Activated naive CD4-positive, alpha-beta T cell treated with anti-CD3 and anti-CD28 coated beads, Interleukin-2, amount 10 ng/mL, durations not matched to agents 7 days and 5 days (primary cell): ENCODE data around the gene AKAP13.
"Not testable (repeated sequence)": the region's sequence is repeated elsewhere in the genome, so short reads cannot be mapped to it uniquely, and the experiment has no call there.

Experiments
- CTCF ChIA-PET: fragments of 350-600 bp; sonication (Branson Sonifier 250); formaldehyde crosslinking; loops from one replicate; lab custom pipeline; 2021; ENCODE audit warnings: antibody characterized with exemption; lab: Charles Lee
- DNase-seq: peaks from one replicate; pipeline ENCODE4 v3.0.0-alpha.2; 2020
- H3K27ac Mint-ChIP-seq: one replicate; pipeline ENCODE4 v1.8.0; 2021; ENCODE audit warnings: mild to moderate bottlenecking, moderate library complexity, mixed read lengths
- H3K27me3 Mint-ChIP-seq: one replicate; pipeline ENCODE4 v1.8.0; 2021; ENCODE audit warnings: mild to moderate bottlenecking, mixed read lengths
- H3K36me3 Mint-ChIP-seq: one replicate; pipeline ENCODE4 v1.8.0; 2021; ENCODE audit warnings: mixed read lengths
- H3K4me1 Mint-ChIP-seq: one replicate; pipeline ENCODE4 v1.8.0; 2021; ENCODE audit warnings: mixed read lengths
- H3K4me3 Mint-ChIP-seq: one replicate; pipeline ENCODE4 v1.8.0; 2021; ENCODE audit warnings: mild to moderate bottlenecking, moderate library complexity, mixed read lengths
- H3K9me3 Mint-ChIP-seq: one replicate; pipeline ENCODE4 v1.8.0; 2021; ENCODE audit warnings: mixed read lengths

The AKAP13 gene

GRCh38 chr15:85380217-85380811 is at the start of gene AKAP13:
TSS of gene AKAP13 (plus strand) at chr15:85380603. CDS start at chr15:85485721, 105,118 bp downstream.
- Mint-ChIP-seq H3K4me1 (peaks cover 67% of the 10 kb centered on the region), H3K27me3 (no peaks in the 10 kb centered on the region), H3K36me3 (peaks cover 26% of the 10 kb centered on the region), H3K9me3 (no peaks in the 10 kb centered on the region), H3K27ac (peak within 1 kb of the TSS; percentile 97), H3K4me3 (peak within 1 kb of the TSS; percentile 76)
- CTCF ChIA-PET: interaction anchor here (0.6 to 3.8 kb wide), 5 partner anchors 33 to 78 kb away, joined by 3 to 18 read pairs (median 5); no protein-coding TSS in a partner anchor
- peak; percentile 97 for DNase-seq

DNA sequence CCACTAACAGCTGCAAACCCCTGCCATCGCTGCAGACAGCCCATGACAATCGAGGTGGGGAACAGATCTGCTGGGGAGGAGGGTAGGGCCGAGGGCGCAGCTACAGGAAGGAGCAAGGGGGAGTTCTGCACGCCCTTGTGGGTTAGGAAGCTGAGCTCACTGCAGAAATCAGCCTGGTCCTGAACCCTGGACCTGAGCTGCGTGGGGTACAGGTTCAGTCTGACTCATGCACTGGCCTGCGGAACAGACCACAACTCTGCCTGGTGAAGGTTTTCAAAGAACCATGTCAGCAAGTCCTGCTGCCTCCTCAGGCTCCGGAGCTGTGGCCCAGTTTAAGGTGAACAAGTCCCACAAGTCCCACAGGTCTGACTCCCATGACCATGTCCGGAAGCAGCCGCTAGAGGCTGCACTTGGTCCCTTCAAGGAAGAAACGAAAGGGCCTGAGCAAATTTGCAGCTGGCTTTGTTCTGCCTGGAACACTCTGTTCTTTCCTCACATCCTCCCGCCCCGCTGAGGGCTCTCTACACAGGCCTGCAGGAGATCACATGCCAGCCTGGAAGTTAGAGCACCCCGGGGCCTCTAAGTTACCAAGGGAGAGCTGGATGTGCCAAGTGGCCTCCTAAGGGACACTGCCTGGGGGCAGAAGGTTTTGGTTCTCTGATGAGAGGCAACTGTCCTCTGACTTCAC is 49.4 kb upstream of the AKAP13 start:
- Mint-ChIP-seq H3K4me1 (peaks cover 56% of the 10 kb centered on the region), H3K36me3 (peaks cover 5% of the 10 kb centered on the region), H3K4me3 (peak overlapping the region; percentile 84), H3K9me3 (no peaks in the 10 kb centered on the region), H3K27me3 (peaks cover 12% of the 10 kb centered on the region), H3K27ac (peak overlapping the region; percentile 99)
- DNase-seq: peak; percentile 82
- CTCF ChIA-PET: interaction anchor here (0.6 to 5.6 kb wide), 24 partner anchors 13 to 251 kb away, joined by 3 to 83 read pairs (median 4); partner anchors contain the start of gene AKAP13

- CTCF ChIA-PET: interaction anchor here (0.6 to 5.6 kb wide), 19 partner anchors 14 to 249 kb away, joined by 3 to 83 read pairs (median 4); partner anchors contain the start of gene AKAP13
- peaks cover 5% of the 10 kb centered on the region for H3K36me3 Mint-ChIP-seq
- no peak for DNase-seq
- H3K27ac Mint-ChIP-seq: peak overlapping the region; percentile 99
- peaks cover 12% of the 10 kb centered on the region for H3K27me3 Mint-ChIP-seq
- no peaks in the 10 kb centered on the region for H3K9me3 Mint-ChIP-seq
- H3K4me3 Mint-ChIP-seq: peak overlapping the region; percentile 84
- peaks cover 56% of the 10 kb centered on the region for H3K4me1 Mint-ChIP-seq
Observed at GRCh38 chr15:85331655-85332285, 48.6 kb upstream of the AKAP13 start.

DNA sequence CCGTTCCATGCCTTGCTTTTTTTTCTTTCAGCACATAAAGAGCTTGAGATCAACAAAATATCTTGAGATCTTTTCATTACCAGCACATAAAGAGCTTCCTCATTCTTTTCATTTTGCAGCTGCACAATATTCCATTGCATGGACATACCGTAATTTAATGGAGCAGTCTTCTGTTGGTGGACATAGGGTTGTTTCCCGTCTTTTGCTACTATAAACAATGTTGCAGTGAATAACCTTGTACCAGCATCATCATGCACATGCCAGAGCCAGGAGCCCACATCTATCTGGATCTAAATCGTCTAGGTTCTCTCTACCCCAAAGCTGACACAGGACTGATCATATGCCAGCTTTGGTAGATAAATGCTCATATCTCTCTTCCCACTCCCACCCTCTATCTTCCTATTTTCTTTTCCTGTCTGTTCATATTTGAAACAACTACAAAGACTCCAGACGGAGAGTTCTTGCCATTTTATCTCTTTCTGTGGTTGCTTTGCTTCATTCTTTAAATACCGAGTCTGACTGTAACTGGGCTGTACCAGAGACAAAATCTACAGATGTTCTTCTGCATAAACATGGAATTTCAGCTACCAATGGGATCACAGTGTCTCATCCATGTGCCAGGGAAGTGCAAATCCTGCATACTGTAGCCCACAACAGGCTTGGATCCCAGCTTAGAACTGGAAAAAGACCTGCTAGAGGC is 47.1 kb upstream of the AKAP13 start:
- CTCF ChIA-PET: interaction anchor here (0.6 kb wide), 1 partner anchor 94 kb away, joined by 4 read pairs; no protein-coding TSS in a partner anchor
- Mint-ChIP-seq H3K4me3 (no peak overlapping the region), H3K27ac (no peak overlapping the region), H3K4me1 (peaks cover 46% of the 10 kb centered on the region), H3K27me3 (peaks cover 19% of the 10 kb centered on the region), H3K36me3 (peaks cover 5% of the 10 kb centered on the region), H3K9me3 (no peaks in the 10 kb centered on the region)
- DNase-seq: no peak

DNA sequence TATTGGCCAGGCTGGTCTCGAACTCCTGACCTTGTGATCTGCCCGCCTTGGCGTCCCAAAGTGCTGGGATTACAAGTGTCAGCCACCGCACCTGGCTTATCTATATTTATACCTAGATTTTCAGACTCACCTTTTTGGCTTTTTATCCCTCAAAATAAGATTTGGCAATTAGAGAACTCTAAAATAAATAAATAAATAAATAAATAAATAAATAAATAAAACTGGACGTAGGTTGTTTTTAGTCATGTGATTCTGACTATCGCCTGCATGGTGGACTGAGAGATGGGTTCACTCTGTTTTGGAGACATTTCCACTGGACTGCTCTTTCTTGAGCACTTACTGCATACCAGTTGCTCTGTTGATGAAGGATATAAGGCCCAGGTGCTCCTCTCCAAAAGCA is 46.2 kb upstream of the AKAP13 start:
- Mint-ChIP-seq H3K4me3 (no peak overlapping the region), H3K36me3 (peaks cover 5% of the 10 kb centered on the region)

GRCh38 chr15:85335193-85335942 is 45.0 kb upstream of the AKAP13 start:
- peaks cover 5% of the 10 kb centered on the region for H3K36me3 Mint-ChIP-seq
- H3K27ac Mint-ChIP-seq: no peak overlapping the region
- H3K4me3 Mint-ChIP-seq: no peak overlapping the region

More for the DNA sequence above, 46.2 kb upstream of the AKAP13 start:
- CTCF ChIA-PET: no interaction called here
- DNase-seq: no peak
- H3K9me3 Mint-ChIP-seq: no peaks in the 10 kb centered on the region
- H3K27ac Mint-ChIP-seq: no peak overlapping the region
- peaks cover 39% of the 10 kb centered on the region for H3K4me1 Mint-ChIP-seq
- peaks cover 19% of the 10 kb centered on the region for H3K27me3 Mint-ChIP-seq

GRCh38 chr15:85336880-85337279 is 43.5 kb upstream of the AKAP13 start:
- peaks cover 26% of the 10 kb centered on the region for H3K27me3 Mint-ChIP-seq
- no peak overlapping the region for H3K4me3 Mint-ChIP-seq
- CTCF ChIA-PET: interaction anchor here (0.8 to 0.9 kb wide), 2 partner anchors 21 to 141 kb away, joined by 3 read pairs; no protein-coding TSS in a partner anchor
- H3K36me3 Mint-ChIP-seq: no peaks in the 10 kb centered on the region
- peaks cover 13% of the 10 kb centered on the region for H3K4me1 Mint-ChIP-seq
- no peak overlapping the region for H3K27ac Mint-ChIP-seq
- no peak for DNase-seq
- no peaks in the 10 kb centered on the region for H3K9me3 Mint-ChIP-seq

More at GRCh38 chr15:85335193-85335942, 45.0 kb upstream of the AKAP13 start:
- H3K9me3 Mint-ChIP-seq: no peaks in the 10 kb centered on the region
- CTCF ChIA-PET: interaction anchor here (1.0 to 1.4 kb wide), 2 partner anchors 77 to 79 kb away, joined by 3 read pairs; no protein-coding TSS in a partner anchor
- H3K4me1 Mint-ChIP-seq: peaks cover 28% of the 10 kb centered on the region
- no peak for DNase-seq
- peaks cover 23% of the 10 kb centered on the region for H3K27me3 Mint-ChIP-seq

- H3K4me3 Mint-ChIP-seq: no peak overlapping the region
- peaks cover 26% of the 10 kb centered on the region for H3K27me3 Mint-ChIP-seq
- H3K4me1 Mint-ChIP-seq: peaks cover 8% of the 10 kb centered on the region
- H3K9me3 Mint-ChIP-seq: no peaks in the 10 kb centered on the region
- CTCF ChIA-PET: interaction anchor here (0.8 kb wide), 1 partner anchor 140 kb away, joined by 3 read pairs; no protein-coding TSS in a partner anchor
- H3K27ac Mint-ChIP-seq: no peak overlapping the region
- DNase-seq: no peak
- no peaks in the 10 kb centered on the region for H3K36me3 Mint-ChIP-seq
Observed at GRCh38 chr15:85337425-85338074, 42.9 kb upstream of the AKAP13 start.

- DNase-seq: no peak
- Mint-ChIP-seq H3K36me3 (no peaks in the 10 kb centered on the region), H3K4me1 (no peaks in the 10 kb centered on the region), H3K27me3 (peaks cover 25% of the 10 kb centered on the region), H3K4me3 (no peak overlapping the region), H3K9me3 (no peaks in the 10 kb centered on the region), H3K27ac (no peak overlapping the region)
- CTCF ChIA-PET: interaction anchor here (1.0 kb wide), 2 partner anchors 14 to 74 kb away, joined by 3 read pairs; no protein-coding TSS in a partner anchor
Observed at GRCh38 chr15:85340321-85340665, 40.1 kb upstream of the AKAP13 start.

DNA sequence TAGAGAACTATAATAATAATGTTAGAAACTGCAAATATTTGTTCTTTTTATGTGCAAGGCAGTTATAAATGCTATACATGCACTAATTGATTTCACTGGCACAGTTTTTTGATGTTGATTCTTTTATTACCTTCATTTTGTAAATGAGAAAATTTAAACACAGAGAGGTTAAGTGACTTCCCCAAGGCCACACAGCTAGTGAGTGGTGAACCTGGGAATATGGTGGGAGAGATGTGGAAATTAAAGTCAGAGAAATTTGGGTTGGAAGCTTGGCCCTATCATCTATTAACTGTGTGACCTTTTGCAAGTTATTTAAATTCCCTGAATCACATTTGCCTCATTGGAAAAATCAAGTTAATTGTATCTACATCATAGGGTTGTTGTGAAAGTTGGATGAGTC is 39.6 kb upstream of the AKAP13 start:
- CTCF ChIA-PET: interaction anchor here (1.0 kb wide), 2 partner anchors 14 to 74 kb away, joined by 3 read pairs; no protein-coding TSS in a partner anchor

GRCh38 chr15:85342163-85342562 is 38.2 kb upstream of the AKAP13 start:
- DNase-seq, H3K9me3 Mint-ChIP-seq, H3K4me1 Mint-ChIP-seq, CTCF ChIA-PET, H3K4me3 Mint-ChIP-seq, H3K36me3 Mint-ChIP-seq, H3K27ac Mint-ChIP-seq: not testable (repeated sequence)
- H3K27me3 Mint-ChIP-seq: peaks cover 20% of the 10 kb centered on the region

More for the DNA sequence above, 39.6 kb upstream of the AKAP13 start:
- DNase-seq: no peak
- H3K36me3 Mint-ChIP-seq: no peaks in the 10 kb centered on the region
- no peaks in the 10 kb centered on the region for H3K4me1 Mint-ChIP-seq
- no peaks in the 10 kb centered on the region for H3K9me3 Mint-ChIP-seq
- no peak overlapping the region for H3K4me3 Mint-ChIP-seq
- no peak overlapping the region for H3K27ac Mint-ChIP-seq
- H3K27me3 Mint-ChIP-seq: peaks cover 20% of the 10 kb centered on the region

GRCh38 chr15:85343443-85343842 is 37.0 kb upstream of the AKAP13 start:
- H3K36me3 Mint-ChIP-seq, H3K9me3 Mint-ChIP-seq, H3K27ac Mint-ChIP-seq, CTCF ChIA-PET, DNase-seq, H3K4me3 Mint-ChIP-seq: not testable (repeated sequence)
- peaks cover 14% of the 10 kb centered on the region for H3K27me3 Mint-ChIP-seq
- H3K4me1 Mint-ChIP-seq: peaks cover 11% of the 10 kb centered on the region

DNA sequence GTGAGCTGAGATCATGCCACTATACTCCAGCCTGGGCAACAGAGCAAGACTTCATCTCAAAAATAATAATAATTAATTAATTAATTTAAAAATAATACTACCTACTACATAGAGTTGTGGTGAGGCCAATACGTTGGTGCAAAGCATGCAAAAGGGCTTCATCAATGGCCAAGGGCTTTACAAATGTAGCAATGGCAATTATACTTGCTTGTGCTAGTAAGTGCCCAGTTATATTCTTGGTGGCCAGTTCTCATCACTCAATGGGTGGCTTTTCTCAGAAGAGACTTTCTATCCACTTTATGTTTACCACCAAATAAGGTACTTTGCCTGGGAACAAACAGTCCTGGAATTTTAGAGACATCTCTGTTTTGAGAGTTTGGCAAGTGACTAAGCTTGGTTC is 36.2 kb upstream of the AKAP13 start:
- Mint-ChIP-seq H3K27me3 (peaks cover 14% of the 10 kb centered on the region), H3K4me1 (peaks cover 12% of the 10 kb centered on the region)
- H3K9me3 Mint-ChIP-seq, H3K4me3 Mint-ChIP-seq, H3K36me3 Mint-ChIP-seq, H3K27ac Mint-ChIP-seq, DNase-seq, CTCF ChIA-PET: not testable (repeated sequence)
